Measurements from ENCODE around the gene RPS6KA2. TPM values are rescaled to one million over a fixed set of nuclear protein-coding genes. Genes with fewer than 3 reads are reported as not detected.

RPS6KA2 gene
- total RNA-seq, 1 donor from 2014 or later, result 124 TPM

GRCh38 chr6:166412156-166412910 lies 214.7 kb downstream of the RPS6KA2 start:
- Mint-ChIP-seq H3K36me3 (ENCODE audit: low read depth) (peaks cover 45% of the 10 kb centered on the region), H3K27ac (ENCODE audit: unreplicated experiment) (no peak overlapping the region), H3K4me1 (ENCODE audit: low read depth) (no peaks in the 10 kb centered on the region), H3K9me3 (ENCODE audit: low read depth) (no peaks in the 10 kb centered on the region), H3K27me3 (ENCODE audit: low read depth) (no peaks in the 10 kb centered on the region), H3K4me3 (ENCODE audit: unreplicated experiment) (no peak overlapping the region)
- TF ChIP-seq CTCF (IDR thresholded peaks at IDR 0.05), result no peak
- no peak for DNase-seq (ENCODE audit: low spot score)

GRCh38 chr6:166411721-166412151 lies 215.3 kb downstream of the RPS6KA2 start:
- Mint-ChIP-seq H3K27ac (ENCODE audit: unreplicated experiment) (no peak overlapping the region), H3K4me3 (ENCODE audit: unreplicated experiment) (no peak overlapping the region), H3K4me1 (ENCODE audit: low read depth) (no peaks in the 10 kb centered on the region), H3K36me3 (ENCODE audit: low read depth) (peaks cover 43% of the 10 kb centered on the region), H3K9me3 (ENCODE audit: low read depth) (no peaks in the 10 kb centered on the region), H3K27me3 (ENCODE audit: low read depth) (no peaks in the 10 kb centered on the region)
- no peak for TF ChIP-seq CTCF (IDR thresholded peaks at IDR 0.05)
- DNase-seq (ENCODE audit: low spot score), result no peak

GRCh38 chr6:166411271-166411670 lies 215.8 kb downstream of the RPS6KA2 start:
- no peaks in the 10 kb centered on the region for H3K27me3 Mint-ChIP-seq (ENCODE audit: low read depth)
- peaks cover 38% of the 10 kb centered on the region for H3K36me3 Mint-ChIP-seq (ENCODE audit: low read depth)
- no peak overlapping the region for H3K4me3 Mint-ChIP-seq (ENCODE audit: unreplicated experiment)
- DNase-seq (ENCODE audit: low spot score), result no peak
- H3K9me3 Mint-ChIP-seq (ENCODE audit: low read depth), result no peaks in the 10 kb centered on the region
- no peak overlapping the region for H3K27ac Mint-ChIP-seq (ENCODE audit: unreplicated experiment)
- H3K4me1 Mint-ChIP-seq (ENCODE audit: low read depth), result no peaks in the 10 kb centered on the region
- TF ChIP-seq CTCF (IDR thresholded peaks at IDR 0.05), result no peak

GRCh38 chr6:166410426-166410935 lies 216.6 kb downstream of the RPS6KA2 start:
- H3K4me1 Mint-ChIP-seq (ENCODE audit: low read depth), result no peaks in the 10 kb centered on the region
- peaks cover 33% of the 10 kb centered on the region for H3K36me3 Mint-ChIP-seq (ENCODE audit: low read depth)
- no peak for DNase-seq (ENCODE audit: low spot score)
- H3K4me3 Mint-ChIP-seq (ENCODE audit: unreplicated experiment), result no peak overlapping the region
- H3K9me3 Mint-ChIP-seq (ENCODE audit: low read depth), result no peaks in the 10 kb centered on the region
- no peak for TF ChIP-seq CTCF (IDR thresholded peaks at IDR 0.05)
- no peaks in the 10 kb centered on the region for H3K27me3 Mint-ChIP-seq (ENCODE audit: low read depth)
- H3K27ac Mint-ChIP-seq (ENCODE audit: unreplicated experiment), result no peak overlapping the region

- no peaks in the 10 kb centered on the region for H3K27me3 Mint-ChIP-seq (ENCODE audit: low read depth)
- TF ChIP-seq CTCF (IDR thresholded peaks at IDR 0.05), result no peak
- H3K27ac Mint-ChIP-seq (ENCODE audit: unreplicated experiment), result no peak overlapping the region
- no peak overlapping the region for H3K4me3 Mint-ChIP-seq (ENCODE audit: unreplicated experiment)
- no peak for DNase-seq (ENCODE audit: low spot score)
- H3K36me3 Mint-ChIP-seq (ENCODE audit: low read depth), result peaks cover 28% of the 10 kb centered on the region
- no peaks in the 10 kb centered on the region for H3K9me3 Mint-ChIP-seq (ENCODE audit: low read depth)
- no peaks in the 10 kb centered on the region for H3K4me1 Mint-ChIP-seq (ENCODE audit: low read depth)
These were observed 217.9 kb downstream of the RPS6KA2 start for GRCh38 chr6:166408936-166409755.
